GM12878 (cell line): ENCODE results near the gene CCDC51. TPM values are rescaled to one million over a fixed set of nuclear protein-coding genes. Genes with fewer than 3 reads are reported as not detected.

ENCODE experiments used
- ATAC-seq: fragments of 200-7000 bp; cut with Tn5 transposase; 3 replicates; pipeline ENCODE4 v1.9.1; 2020; ENCODE audit warnings: mild to moderate bottlenecking, moderate library complexity
- BruUV-seq: library from RNA; stranded (reverse); fragments of 400-500 nt; replicated peaks from 2 replicates; lab custom pipeline; 2021; lab: Mats Ljungman, UMichigan
- CTCF ChIA-PET: fragments of 300-600 bp; sonication (Branson Sonifier 250); formaldehyde crosslinking; extraction: SDS; loops from one replicate; lab custom pipeline; 2021; ENCODE audit warnings: inconsistent platforms; lab: Yijun Ruan, JAX
- POLR2A ChIA-PET: fragments of 350-600 bp; formaldehyde crosslinking; extraction: SDS; loops from one replicate; lab custom pipeline; 2021; ENCODE audit warnings: inconsistent platforms; lab: Charles Lee
- RAD21 ChIA-PET: fragments of 300-600 bp; sonication (Branson Sonifier 250); formaldehyde crosslinking; loops from one replicate; lab custom pipeline; 2023; ENCODE audit warnings: antibody characterized with exemption; ENCODE audit not compliant: unreplicated experiment; lab: Charles Lee
- SMC1A ChIA-PET: fragments of 300-600 bp; sonication (Branson Sonifier 250); formaldehyde crosslinking; loops from one replicate; lab custom pipeline; 2023; ENCODE audit not compliant: unreplicated experiment, uncharacterized antibody; lab: Charles Lee
- DNase-seq: peaks from one replicate; pipeline ENCODE4 v3.0.0-alpha.2; 2011; ENCODE audit warnings: low read depth, low spot score
- FAIRE-seq: peaks from 3 replicates; lab custom pipeline; 2011; peaks lifted over from hg19 to GRCh38; lab: Jason Lieb, UNC
- H2AFZ ChIP-seq: 2 replicates; pipeline ENCODE4 v1.6.0; 2011; ENCODE audit warnings: low read depth, low read length, control low read depth; ENCODE audit not compliant: control insufficient read depth
- H3K27ac ChIP-seq: 2 replicates; pipeline ENCODE4 v1.5.1; 2011; ENCODE audit warnings: control low read depth; ENCODE audit not compliant: control insufficient read depth, insufficient read depth
- H3K27me3 ChIP-seq, 2 experiments: replicated peaks in 1 of 2; 2 replicates each; pipeline versions ENCODE4 v1.6.0 to v1.6.1; 2011; ENCODE audit warnings: low read length in 1 of 2; ENCODE audit not compliant: control insufficient read depth in 2 of 2, insufficient read depth in 2 of 2
- H3K36me3 ChIP-seq, 2 experiments: 2 replicates each; pipeline ENCODE4 v1.5.1; 2011; ENCODE audit warnings: low read length in 1 of 2; ENCODE audit not compliant: control insufficient read depth in 2 of 2, insufficient read depth in 2 of 2
- H3K4me1 ChIP-seq: 2 replicates; pipeline ENCODE4 v1.6.1; 2011; ENCODE audit warnings: mild to moderate bottlenecking, low read length, moderate library complexity, mixed read lengths; ENCODE audit not compliant: control insufficient read depth, insufficient read depth
- H3K4me2 ChIP-seq: 2 replicates; pipeline ENCODE4 v1.6.0; 2011; ENCODE audit warnings: control low read depth; ENCODE audit not compliant: control insufficient read depth, insufficient read depth
- H3K4me3 ChIP-seq: fragments of 200-600 bp; sonication (generic); 2 replicates; pipeline ENCODE4 v1.5.1; 2016
- H3K79me2 ChIP-seq: 2 replicates; pipeline ENCODE4 v1.6.0; 2011; ENCODE audit warnings: low read length; ENCODE audit not compliant: control insufficient read depth, insufficient read depth
- H3K9ac ChIP-seq: 2 replicates; pipeline ENCODE4 v1.8.0; 2011; ENCODE audit warnings: low read length, control low read depth, mixed read lengths; ENCODE audit not compliant: control insufficient read depth, insufficient read depth
- H3K9me3 ChIP-seq: replicated peaks from 3 replicates; pipeline ENCODE4 v1.5.1; 2011; ENCODE audit warnings: mild to moderate bottlenecking, low read length; ENCODE audit not compliant: control insufficient read depth, insufficient read depth
- H4K20me1 ChIP-seq: 2 replicates; pipeline ENCODE4 v1.6.0; 2011; ENCODE audit not compliant: control insufficient read depth, insufficient read depth
- BRCA1 ChIP-seq: IDR thresholded peaks from 2 replicates; pipeline ENCODE4 v1.6.1; 2011; ENCODE audit warnings: low read depth, low read length, improper control_type of control experiment
- CBX3 ChIP-seq: fragments of 200-600 bp; sonication (generic); IDR thresholded peaks from 2 replicates; pipeline ENCODE4 v1.6.1; 2016; ENCODE audit warnings: low read depth, borderline replicate concordance
- FOXK2 ChIP-seq: fragments of 450-650 bp; IDR thresholded peaks from 2 replicates; pipeline ENCODE4 v1.6.1; 2017; ENCODE audit warnings: mild to moderate bottlenecking, moderate library complexity
- HDAC6 ChIP-seq: fragments of 200-600 bp; sonication (generic); IDR thresholded peaks from one replicate; pipeline ENCODE4 v1.8.0; 2017; ENCODE audit warnings: antibody characterized with exemption; ENCODE audit not compliant: unreplicated experiment
- MEF2A ChIP-seq: IDR thresholded peaks from 2 replicates; pipeline ENCODE4 v1.6.1; 2011; ENCODE audit warnings: low read depth, mild to moderate bottlenecking, low read length, moderate library complexity; ENCODE audit not compliant: insufficient read depth
- MEF2B ChIP-seq: fragments of 450-650 bp; IDR thresholded peaks from 2 replicates; pipeline ENCODE4 v1.6.1; 2018; ENCODE audit warnings: mild to moderate bottlenecking, moderate library complexity; ENCODE audit not compliant: partially characterized antibody, poor library complexity, severe bottlenecking
- NFIC ChIP-seq: IDR thresholded peaks from 2 replicates; pipeline ENCODE4 v1.6.1; 2012; ENCODE audit warnings: low read depth, mild to moderate bottlenecking, inconsistent platforms, low read length, moderate library complexity
- NR2C1 ChIP-seq: fragments of 450-650 bp; IDR thresholded peaks from 2 replicates; pipeline ENCODE4 v1.6.1; 2017; ENCODE audit warnings: antibody characterized with exemption, mild to moderate bottlenecking, moderate library complexity
- NR2C2 ChIP-seq: IDR thresholded peaks from 2 replicates; pipeline ENCODE4 v1.6.1; 2011; ENCODE audit warnings: borderline replicate concordance, low read depth; ENCODE audit not compliant: control insufficient read depth, insufficient read length
- NR2F1 ChIP-seq: fragments of 450-650 bp; conservative IDR thresholded peaks from 2 replicates; pipeline ENCODE4 v1.6.1; 2017; ENCODE audit warnings: mild to moderate bottlenecking
- POU2F2 ChIP-seq: IDR thresholded peaks from 3 replicates; pipeline ENCODE4 v1.6.1; 2011; ENCODE audit warnings: low read depth, mild to moderate bottlenecking, low read length, borderline replicate concordance
- RAD21 ChIP-seq: IDR thresholded peaks from 2 replicates; pipeline ENCODE4 v1.6.1; 2011; ENCODE audit warnings: mild to moderate bottlenecking, low read depth, low read length, moderate library complexity; ENCODE audit not compliant: insufficient read depth
- SREBF1 ChIP-seq: IDR thresholded peaks from 2 replicates; pipeline ENCODE4 v1.6.1; 2012; ENCODE audit warnings: mild to moderate bottlenecking, low read length
- STAT1 ChIP-seq: fragments of 450-650 bp; conservative IDR thresholded peaks from 2 replicates; pipeline ENCODE4 v1.6.1; 2014; ENCODE audit warnings: antibody characterized with exemption, mild to moderate bottlenecking
- SUPT20H ChIP-seq: IDR thresholded peaks from 2 replicates; pipeline ENCODE4 v1.6.1; 2011; ENCODE audit warnings: low read depth, mild to moderate bottlenecking, low read length, moderate library complexity, borderline replicate concordance; ENCODE audit not compliant: control insufficient read depth
- ZBED1 ChIP-seq: IDR thresholded peaks from 2 replicates; pipeline ENCODE4 v1.6.1; 2016; ENCODE audit warnings: borderline replicate concordance
- ZSCAN29 ChIP-seq: fragments of 450-650 bp; IDR thresholded peaks from 2 replicates; pipeline ENCODE4 v1.6.1; 2017; ENCODE audit warnings: mild to moderate bottlenecking, moderate library complexity
- in situ Hi-C: fragments of 300-500 bp; cut with MboI; formaldehyde crosslinking; loops from 9 replicates; pipeline ENCODE4 v1.14.3; 2018; ENCODE audit warnings: mixed read lengths
- intact Hi-C: fragments of 100-400 bp; cut with micrococcal nuclease; formaldehyde crosslinking; loops from one replicate; pipeline ENCODE4 v1.14.2; 2022; ENCODE audit not compliant: unreplicated experiment
- polyA plus RNA-seq, 11 experiments: library from polyadenylated mRNA; depleted of rRNA in 4 of 11; unstranded in 6 of 11; stranded (reverse) in 5 of 11; fragments of >200 nt; fragmentation: Nextera tagmentation in 4 of 11; fragmentation: Illumina TruSeq in 1 of 11; extraction: Ambion mirVana in 4 of 11; extraction: Trizol in 1 of 11; gene quantifications; 1 replicate in 1 of 11; 2 replicates in 10 of 11; pipeline versions ENCODE4 v1.2.1 to v1.2.3, GENCODE V29; 2011 to 2016; ENCODE audit warnings: inconsistent platforms in 2 of 11, missing spikeins in 2 of 11, low read depth in 1 of 11
- total RNA-seq, 4 experiments: library from RNA; depleted of rRNA in 3 of 4; stranded (reverse); fragments of >200 nt in 3 of 4; fragmentation: Illumina TruSeq in 1 of 4; extraction: Trizol in 1 of 4; gene quantifications; 2 replicates each; pipeline versions ENCODE4 v1.2.1 to v1.2.3, GENCODE V29; 2013 to 2021
- TF ChIP-seq, protein P1 (sequence below): fragments of 450-650 bp; IDR thresholded peaks from 2 replicates; pipeline ENCODE4 v1.6.1; 2017; ENCODE audit warnings: mild to moderate bottlenecking, moderate library complexity
- TF ChIP-seq, protein P2 (sequence below): IDR thresholded peaks from 2 replicates; pipeline ENCODE4 v1.6.1; 2011; ENCODE audit warnings: low read depth, low read length, improper control_type of control experiment, borderline replicate concordance
- TF ChIP-seq, protein P3 (sequence below): IDR thresholded peaks from 2 replicates; pipeline ENCODE4 v1.6.1; 2012; ENCODE audit warnings: low read depth, low read length, improper control_type of control experiment

CCDC51 gene
- total and polyA plus RNA-seq, 10 of the 15 experiments (the other 5 are each of a cell fraction or from before 2014, with no cell fraction given), result 10.6 to 54.9 (median 28.5) TPM

DNA sequence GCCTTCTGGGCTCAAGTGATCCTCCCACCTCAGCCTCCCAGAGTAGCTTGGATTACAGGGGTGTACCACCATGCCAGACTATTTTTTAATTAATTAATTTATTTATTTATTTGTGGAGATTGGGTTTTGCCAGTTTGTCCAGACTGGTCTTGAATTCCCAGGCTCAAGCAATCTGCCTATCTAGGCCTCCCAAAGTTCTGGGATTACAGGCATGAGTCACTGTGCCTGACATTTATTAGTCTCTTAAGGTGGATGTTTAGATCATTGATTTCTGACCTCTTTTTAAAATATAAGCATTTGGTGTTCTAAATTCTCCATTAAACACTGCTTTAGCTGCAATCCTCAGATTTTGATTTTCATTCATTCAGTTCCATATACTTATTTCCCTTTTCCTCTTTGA is 52.3 kb downstream of the CCDC51 start:
- ChIA-PET CTCF (interaction anchor here (3.8 to 4.2 kb wide), 2 partner anchors 13 to 49 kb away, joined by 13 to 17 read pairs; no protein-coding TSS in a partner anchor), SMC1A (interaction anchor here (1.4 to 1.9 kb wide), 2 partner anchors 48 to 129 kb away, joined by 3 to 6 read pairs; no protein-coding TSS in a partner anchor), RAD21 (interaction anchor here (1.9 kb wide), 1 partner anchor 12 kb away, joined by 4 read pairs; no protein-coding TSS in a partner anchor), POLR2A (no interaction called here)
- H3K27ac ChIP-seq, result no peak overlapping the region
- H3K36me3 ChIP-seq, result no peaks in the 10 kb centered on the region
- no peaks in the 10 kb centered on the region for H3K9me3 ChIP-seq
- in situ Hi-C loops (no loop called here), intact Hi-C loops (no loop called here)
- no peaks in the 10 kb centered on the region for H4K20me1 ChIP-seq
- TF ChIP-seq FOXK2, result no peak
- no peak for TF ChIP-seq ZSCAN29
- TF ChIP-seq, protein P1, sequence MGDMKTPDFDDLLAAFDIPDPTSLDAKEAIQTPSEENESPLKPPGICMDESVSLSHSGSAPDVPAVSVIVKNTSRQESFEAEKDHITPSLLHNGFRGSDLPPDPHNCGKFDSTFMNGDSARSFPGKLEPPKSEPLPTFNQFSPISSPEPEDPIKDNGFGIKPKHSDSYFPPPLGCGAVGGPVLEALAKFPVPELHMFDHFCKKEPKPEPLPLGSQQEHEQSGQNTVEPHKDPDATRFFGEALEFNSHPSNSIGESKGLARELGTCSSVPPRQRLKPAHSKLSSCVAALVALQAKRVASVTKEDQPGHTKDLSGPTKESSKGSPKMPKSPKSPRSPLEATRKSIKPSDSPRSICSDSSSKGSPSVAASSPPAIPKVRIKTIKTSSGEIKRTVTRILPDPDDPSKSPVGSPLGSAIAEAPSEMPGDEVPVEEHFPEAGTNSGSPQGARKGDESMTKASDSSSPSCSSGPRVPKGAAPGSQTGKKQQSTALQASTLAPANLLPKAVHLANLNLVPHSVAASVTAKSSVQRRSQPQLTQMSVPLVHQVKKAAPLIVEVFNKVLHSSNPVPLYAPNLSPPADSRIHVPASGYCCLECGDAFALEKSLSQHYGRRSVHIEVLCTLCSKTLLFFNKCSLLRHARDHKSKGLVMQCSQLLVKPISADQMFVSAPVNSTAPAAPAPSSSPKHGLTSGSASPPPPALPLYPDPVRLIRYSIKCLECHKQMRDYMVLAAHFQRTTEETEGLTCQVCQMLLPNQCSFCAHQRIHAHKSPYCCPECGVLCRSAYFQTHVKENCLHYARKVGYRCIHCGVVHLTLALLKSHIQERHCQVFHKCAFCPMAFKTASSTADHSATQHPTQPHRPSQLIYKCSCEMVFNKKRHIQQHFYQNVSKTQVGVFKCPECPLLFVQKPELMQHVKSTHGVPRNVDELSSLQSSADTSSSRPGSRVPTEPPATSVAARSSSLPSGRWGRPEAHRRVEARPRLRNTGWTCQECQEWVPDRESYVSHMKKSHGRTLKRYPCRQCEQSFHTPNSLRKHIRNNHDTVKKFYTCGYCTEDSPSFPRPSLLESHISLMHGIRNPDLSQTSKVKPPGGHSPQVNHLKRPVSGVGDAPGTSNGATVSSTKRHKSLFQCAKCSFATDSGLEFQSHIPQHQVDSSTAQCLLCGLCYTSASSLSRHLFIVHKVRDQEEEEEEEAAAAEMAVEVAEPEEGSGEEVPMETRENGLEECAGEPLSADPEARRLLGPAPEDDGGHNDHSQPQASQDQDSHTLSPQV, result no peak
- TF ChIP-seq, protein P2, sequence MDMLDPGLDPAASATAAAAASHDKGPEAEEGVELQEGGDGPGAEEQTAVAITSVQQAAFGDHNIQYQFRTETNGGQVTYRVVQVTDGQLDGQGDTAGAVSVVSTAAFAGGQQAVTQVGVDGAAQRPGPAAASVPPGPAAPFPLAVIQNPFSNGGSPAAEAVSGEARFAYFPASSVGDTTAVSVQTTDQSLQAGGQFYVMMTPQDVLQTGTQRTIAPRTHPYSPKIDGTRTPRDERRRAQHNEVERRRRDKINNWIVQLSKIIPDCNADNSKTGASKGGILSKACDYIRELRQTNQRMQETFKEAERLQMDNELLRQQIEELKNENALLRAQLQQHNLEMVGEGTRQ, result no peak
- no peak for TF ChIP-seq HDAC6
- TF ChIP-seq NR2F1, result no peak
- no peak for TF ChIP-seq RAD21
- TF ChIP-seq MEF2A, result no peak
- no peak for TF ChIP-seq STAT1
- TF ChIP-seq MEF2B, result no peak
- TF ChIP-seq NR2C1, result no peak
- no peak for TF ChIP-seq SUPT20H
- TF ChIP-seq ZBED1, result no peak
- TF ChIP-seq SREBF1, result no peak
- no peak for TF ChIP-seq CBX3
- TF ChIP-seq, protein P3, sequence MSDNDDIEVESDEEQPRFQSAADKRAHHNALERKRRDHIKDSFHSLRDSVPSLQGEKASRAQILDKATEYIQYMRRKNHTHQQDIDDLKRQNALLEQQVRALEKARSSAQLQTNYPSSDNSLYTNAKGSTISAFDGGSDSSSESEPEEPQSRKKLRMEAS, result no peak
- TF ChIP-seq BRCA1, result no peak
- no peak for TF ChIP-seq NFIC
- no peak for TF ChIP-seq POU2F2
- no peak for TF ChIP-seq NR2C2
- no peaks in the 10 kb centered on the region for H3K79me2 ChIP-seq
- H3K27me3 ChIP-seq, result peaks cover 0 to 3% of the 10 kb centered on the region in 2 experiments; a peak in 2 of 4 replicates
- no peak for FAIRE-seq
- no peak for DNase-seq
- no peak for ATAC-seq
- no TSS peak for BruUV-seq
- H3K4me1 ChIP-seq, result no peaks in the 10 kb centered on the region
- no peak overlapping the region for H2AFZ ChIP-seq
- H3K9ac ChIP-seq, result no peak overlapping the region
- H3K4me2 ChIP-seq, result no peak overlapping the region
- no peak overlapping the region for H3K4me3 ChIP-seq
